HPDE6-E6E7 (cell line): Measurements from ENCODE around the gene CPED1.
"Not testable (repeated sequence)": the region's sequence is repeated elsewhere in the genome, so short reads cannot be mapped to it uniquely, and the experiment has no call there.

Experiments used
- DNase-seq: peaks from one replicate; pipeline ENCODE4 v3.0.0; 2011; ENCODE audit warnings: missing footprints; ENCODE audit errors: extremely low spot score

The CPED1 gene

DNA sequence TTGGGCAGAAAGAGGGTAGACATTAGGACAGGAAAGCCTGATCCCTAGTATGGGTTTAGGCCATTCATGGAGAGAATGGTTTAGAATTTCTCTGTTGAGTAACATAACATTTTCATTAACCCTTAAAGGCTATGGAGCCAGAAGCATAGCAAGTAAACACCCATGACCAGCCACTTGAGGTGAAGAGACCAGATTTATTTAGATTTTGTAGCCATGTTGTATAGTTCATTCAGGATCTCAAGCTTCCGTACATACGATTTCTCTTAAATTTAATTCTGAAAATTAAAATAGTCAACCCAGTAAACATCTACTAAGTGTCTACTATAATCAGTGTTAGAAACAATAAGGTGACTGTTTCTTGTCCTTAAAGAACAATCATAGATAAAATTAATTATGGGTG lies 51.5 kb downstream of the CPED1 start:
- no peak for DNase-seq

DNA sequence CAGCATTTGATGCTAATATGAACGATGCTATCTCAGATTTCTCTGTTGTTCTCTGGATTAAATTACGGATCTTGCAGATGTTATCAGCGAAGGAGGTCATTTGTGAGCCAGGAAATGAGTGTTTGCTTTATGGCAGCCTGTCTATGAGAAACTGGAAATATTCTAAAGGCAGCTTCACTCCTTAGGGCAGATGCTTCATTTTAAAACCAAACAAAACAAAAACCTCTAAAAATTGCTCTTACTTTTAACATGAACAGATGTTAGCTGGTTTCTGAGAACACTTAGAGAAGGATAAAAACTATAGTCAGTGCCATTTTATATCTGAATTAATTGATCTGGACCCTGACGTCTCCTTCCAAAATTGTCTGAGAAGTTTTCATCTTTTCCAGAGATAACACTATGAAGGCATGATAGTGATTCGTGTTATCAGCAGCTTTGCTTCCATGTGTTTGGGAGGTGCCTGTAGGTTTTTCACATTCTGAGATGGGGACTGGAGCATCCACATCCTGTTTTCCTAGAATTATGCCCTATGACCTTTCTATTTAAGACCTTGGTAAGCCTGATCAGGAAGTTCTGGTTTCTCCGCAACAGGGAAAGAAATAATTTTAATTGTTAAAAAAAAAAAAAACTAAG lies 53.1 kb downstream of the CPED1 start:
- no peak for DNase-seq

DNA sequence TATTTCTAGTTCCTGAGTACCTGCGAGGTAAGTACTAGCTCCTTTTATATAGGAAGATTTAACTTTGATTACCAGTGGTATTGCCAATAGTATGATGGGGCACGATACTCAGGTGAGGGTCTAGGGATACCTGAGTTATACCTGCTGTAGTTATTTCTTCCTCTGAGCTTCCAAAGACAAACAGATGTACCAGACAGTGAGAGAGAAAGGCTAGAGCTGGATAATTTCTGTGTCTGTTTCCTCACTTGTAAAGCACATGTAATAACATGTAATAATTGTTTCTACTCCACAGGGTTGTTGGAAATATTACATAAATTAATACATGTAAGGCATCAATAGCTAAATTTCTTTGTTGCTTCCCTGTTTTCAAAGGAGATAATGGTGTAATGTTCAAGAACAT lies 53.7 kb downstream of the CPED1 start:
- no peak for DNase-seq

- no peak for DNase-seq
Observed at GRCh38 chr7:121042899-121043298, 54.4 kb downstream of the CPED1 start.

DNA sequence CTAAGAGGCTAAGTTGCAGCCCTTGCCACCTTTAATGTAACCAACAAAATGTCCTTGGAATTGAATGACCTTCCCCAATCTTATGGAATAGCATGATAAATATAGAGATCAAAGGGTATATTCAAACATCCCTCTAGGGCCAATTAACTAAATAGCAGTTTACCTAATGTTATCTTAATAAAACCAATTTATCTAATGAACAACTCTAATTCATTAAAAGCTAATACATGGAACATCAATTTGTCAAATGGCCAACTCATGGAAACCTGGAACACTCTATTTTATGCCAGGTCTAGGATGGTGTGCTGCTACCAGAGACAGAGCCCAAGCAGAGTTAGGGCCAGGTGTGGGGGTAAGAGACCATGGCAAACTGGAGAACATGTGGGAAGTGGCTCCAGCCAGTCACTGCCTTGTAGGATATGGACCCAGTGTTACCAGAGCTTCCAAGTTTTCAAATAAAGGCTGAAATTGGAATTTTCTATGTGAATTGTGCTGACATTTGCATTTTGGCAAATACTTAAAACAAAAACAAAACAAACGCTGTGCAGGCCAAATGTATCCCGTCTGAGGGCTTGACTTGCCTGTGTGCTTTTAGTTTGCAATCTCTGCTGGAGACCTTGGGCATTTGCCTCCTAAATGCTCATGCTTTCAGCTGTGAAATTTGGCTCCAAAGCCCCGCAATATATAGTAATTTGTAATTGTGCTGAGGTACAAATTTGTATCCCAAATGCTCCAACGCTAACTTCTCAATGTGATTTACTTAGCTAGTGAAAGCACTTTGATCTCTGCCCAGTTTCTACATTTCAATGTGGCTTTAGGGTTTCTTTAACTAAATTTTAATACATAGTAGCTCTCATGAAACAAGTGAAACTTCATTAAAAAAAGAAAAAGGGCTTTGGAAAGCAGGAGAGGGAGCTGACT lies 55.1 kb downstream of the CPED1 start:
- DNase-seq, result no peak

DNA sequence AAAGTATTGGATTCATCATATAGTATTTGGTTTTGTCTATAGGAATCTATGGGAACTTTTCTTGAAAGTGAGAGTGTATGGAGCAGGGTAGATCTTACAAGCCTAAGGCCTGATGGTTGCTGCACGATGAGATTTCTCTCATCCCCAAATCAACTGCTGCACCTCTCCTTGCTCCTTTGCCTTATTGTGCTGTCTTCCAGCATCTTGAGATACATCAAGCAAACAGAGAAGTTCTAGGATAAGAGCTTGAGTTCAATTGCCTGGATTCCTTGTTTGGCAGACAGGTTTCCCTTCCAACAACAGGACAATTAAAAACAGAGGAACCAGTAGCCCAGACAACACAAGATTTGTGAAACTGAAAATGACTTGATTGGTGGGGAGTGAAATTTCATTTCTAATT lies 56.6 kb downstream of the CPED1 start:
- no peak for DNase-seq

DNA sequence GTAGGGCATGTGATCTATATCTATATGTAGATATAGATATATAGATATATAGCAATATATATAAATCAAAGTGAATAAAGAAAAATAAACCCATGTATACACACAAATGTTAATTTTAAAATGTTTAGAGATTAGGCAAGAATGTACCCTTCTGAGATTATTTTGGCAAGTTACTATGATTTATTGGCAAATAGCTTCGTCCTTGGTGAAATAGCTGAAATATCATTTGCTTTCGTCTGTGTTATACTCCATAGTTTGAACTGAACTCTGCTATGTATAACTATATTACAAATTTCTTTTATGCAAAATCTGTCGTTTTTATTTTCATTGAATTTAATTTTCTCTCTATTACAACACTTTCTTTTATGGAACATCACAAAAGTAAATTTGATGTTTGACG lies 57.5 kb downstream of the CPED1 start:
- no peak for DNase-seq

- no peak for DNase-seq
Observed at GRCh38 chr7:121046893-121047468, 58.5 kb downstream of the CPED1 start.

- DNase-seq, result no peak
Observed at GRCh38 chr7:121048195-121048594, 59.7 kb downstream of the CPED1 start.

DNA sequence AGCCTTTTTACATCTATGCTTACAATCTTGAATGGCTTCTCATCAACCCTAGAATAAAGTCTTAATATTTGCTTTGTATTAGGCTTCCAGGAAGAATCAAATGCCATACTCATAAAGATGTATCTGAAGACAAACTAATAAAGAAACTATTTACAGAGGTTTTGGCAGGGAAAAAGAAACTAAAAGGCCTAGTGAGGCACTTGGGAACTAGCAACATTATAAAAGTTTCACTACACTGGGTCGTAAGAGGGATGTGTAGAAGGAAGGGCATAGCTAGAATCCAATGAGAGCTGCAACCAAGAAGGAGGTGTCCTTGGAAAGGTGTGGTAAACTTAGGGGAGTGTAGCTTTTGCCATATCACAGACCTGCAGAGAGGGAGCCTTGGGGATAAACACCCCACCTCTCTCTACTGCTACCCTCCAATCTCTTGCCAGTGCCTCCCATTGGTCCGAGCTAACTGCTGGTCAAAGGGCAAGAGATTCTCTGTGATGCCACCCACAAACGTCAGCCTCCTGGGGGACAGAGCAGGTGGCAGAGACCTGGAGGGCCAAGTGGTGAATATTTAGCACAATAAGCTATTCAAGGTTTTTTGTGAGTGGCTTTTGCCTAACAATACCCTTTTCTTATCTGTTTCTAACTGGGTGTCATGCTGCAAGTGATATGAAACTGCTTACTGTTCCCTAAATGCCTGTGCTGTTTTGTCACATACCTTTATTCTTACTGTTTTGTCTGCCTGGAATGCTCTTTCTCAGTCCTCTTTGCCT lies 60.7 kb downstream of the CPED1 start:
- DNase-seq, result no peak

- DNase-seq, result no peak
Observed at GRCh38 chr7:121049897-121050296, 61.4 kb downstream of the CPED1 start.

- DNase-seq, result no peak
Observed at GRCh38 chr7:121053219-121053618, 64.7 kb downstream of the CPED1 start.

GRCh38 chr7:121054925-121055324 lies 66.4 kb downstream of the CPED1 start:
- DNase-seq, result no peak

DNA sequence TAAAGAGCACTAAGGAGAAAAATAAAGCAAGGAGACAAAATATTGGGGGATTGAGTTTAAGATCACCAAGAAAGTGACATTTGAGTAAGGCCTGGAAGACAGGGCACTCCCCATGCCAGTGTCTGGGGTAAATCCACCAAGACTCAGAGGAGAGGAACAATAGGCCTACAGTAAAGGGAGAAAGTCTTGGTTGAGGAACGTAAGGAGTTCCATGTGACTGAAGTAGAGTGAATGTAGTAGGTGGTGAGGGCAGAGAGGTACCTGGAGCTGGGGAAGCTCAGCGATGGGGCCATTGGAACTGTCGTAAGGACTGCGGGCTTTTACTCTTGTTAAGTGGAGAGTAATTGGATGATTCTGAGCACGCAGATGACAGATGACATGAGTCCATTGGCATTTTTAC lies 69.4 kb downstream of the CPED1 start:
- DNase-seq, result no peak

GRCh38 chr7:121058975-121059374 lies 70.5 kb downstream of the CPED1 start:
- no peak for DNase-seq

GRCh38 chr7:121059979-121060509 lies 71.5 kb downstream of the CPED1 start:
- not testable (repeated sequence) for DNase-seq

DNA sequence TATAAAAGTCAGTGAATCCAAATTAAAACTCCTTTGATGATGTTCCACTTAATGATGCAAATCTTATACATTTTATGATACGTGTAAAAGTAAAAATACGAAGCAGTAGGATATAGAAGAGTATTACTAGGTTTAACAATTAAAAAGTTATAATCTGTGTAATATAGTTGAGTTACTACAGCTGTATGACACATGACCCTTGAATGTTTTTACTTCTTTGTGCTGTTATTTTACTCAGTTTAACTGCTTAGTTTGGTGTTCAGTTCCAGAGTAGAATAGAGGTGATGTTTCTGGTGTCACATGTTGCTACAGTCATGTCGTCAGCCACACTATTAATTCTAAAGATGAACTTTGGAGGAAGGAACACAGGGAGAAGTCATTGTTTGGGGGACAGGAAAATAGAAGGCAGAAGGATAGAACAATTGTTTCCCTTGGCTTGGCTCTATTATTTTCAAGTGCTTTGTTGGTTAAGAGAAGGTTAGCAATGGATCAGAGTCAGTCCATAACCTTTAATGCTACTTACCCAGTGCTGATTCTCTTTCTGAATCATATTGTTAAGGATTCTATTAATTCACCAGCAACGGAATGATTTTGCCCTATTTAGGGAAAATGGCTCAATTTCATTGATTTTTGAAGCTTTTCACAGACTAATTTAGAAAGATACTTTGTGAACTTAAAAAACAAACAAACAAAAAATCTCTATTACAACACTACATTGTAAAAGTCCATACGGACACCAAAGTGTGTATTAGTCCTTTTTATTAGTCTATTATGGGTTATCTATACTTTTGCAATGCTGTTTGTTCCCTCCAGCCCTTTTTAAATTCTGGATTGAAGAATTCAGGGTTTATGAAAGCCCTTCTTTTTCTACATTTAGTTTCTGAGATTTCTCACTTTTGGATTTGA lies 73.4 kb downstream of the CPED1 start:
- no peak for DNase-seq

DNA sequence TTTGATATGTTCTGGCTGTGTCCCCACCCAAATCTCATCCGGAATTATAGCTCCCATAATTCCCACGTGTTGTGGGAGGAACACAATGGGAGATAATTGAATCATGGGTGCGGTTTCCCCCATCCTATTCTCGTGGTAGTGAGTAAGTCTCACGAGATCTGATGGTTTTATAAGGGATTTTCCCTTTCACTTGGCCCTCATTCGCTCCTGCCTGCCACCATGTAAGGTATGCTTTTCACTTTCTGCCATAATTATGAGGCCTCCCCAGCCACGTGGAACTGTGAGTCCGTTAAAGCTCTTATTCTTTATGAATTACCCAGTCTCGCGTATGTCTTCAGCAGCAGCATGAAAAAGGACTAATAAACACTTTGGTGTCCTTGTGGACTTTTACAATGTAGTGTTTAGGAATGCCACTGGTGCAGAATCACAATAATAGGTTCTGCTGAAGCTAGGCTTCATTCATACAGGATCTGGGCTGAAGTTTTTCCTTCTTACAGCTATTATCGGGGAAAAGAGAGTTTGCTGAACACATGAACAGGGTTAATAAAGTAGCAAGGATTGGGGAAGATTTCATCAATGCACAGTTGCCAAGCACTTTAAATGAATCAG lies 74.3 kb downstream of the CPED1 start:
- no peak for DNase-seq

- DNase-seq, result not testable (repeated sequence)
Observed at GRCh38 chr7:121067717-121068116, 79.2 kb downstream of the CPED1 start.

GRCh38 chr7:121069346-121070100 lies 81.0 kb downstream of the CPED1 start:
- no peak for DNase-seq
